ENCODE measurements around the gene LRP3. TPM values are rescaled to one million over a fixed set of nuclear protein-coding genes. Genes with fewer than 3 reads are reported as not detected.

LRP3 gene
- total RNA-seq, 1 experiment from 2014 or later: 29.0 TPM

DNA sequence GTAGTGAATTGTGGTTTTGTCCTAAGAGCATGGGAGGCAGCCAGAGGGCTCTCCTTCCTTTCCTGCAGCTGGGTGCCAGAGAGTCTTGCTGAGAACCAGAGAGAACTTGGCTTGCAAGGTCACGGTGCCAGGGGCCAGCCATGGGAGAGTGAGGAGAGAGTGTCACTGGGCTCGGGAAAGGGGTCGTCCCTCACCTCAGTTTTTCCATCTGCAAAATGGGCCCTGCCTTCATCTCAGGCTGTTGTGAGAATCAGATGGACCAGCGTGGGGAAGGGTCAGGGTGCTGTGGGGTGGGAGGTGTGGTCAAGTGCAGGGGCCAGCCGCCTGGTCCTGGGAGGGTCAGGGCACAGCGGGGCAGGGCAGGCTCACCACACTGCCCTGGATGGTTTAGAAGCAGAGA lies 7.3 kb downstream of the LRP3 start:
- H4K20me1 ChIP-seq (ENCODE audit: insufficient read depth): no peaks in the 10 kb centered on the region
- no peak overlapping the region for H3K9ac ChIP-seq (ENCODE audit: low read length)
- no peak for ATAC-seq
- no peak overlapping the region for H3K4me3 ChIP-seq (replicated peaks in 1 of 2; ENCODE audit: low read depth in 1 of 2, low read length in 2 of 2)
- no peaks in the 10 kb centered on the region; the same call in 1 of the 2 replicates for H3K79me2 ChIP-seq (ENCODE audit: insufficient read depth, low read length)
- H3K27me3 ChIP-seq (ENCODE audit: insufficient read depth, low read length): no peaks in the 10 kb centered on the region
- no peaks in the 10 kb centered on the region for H3K9me2 ChIP-seq (ENCODE audit: insufficient read depth)
- H3K4me2 ChIP-seq (ENCODE audit: low read length): no peak overlapping the region
- CTCF ChIA-PET: interaction anchor here (0.8 kb wide), 1 partner anchor 13 kb away, joined by 3 read pairs; no protein-coding TSS in a partner anchor
- H3K36me3 ChIP-seq (ENCODE audit: control insufficient read depth in 1 of 2, insufficient read depth in 2 of 2, low read length in 2 of 2): peaks cover 0 to 11% of the 10 kb centered on the region in 2 experiments; a peak in 2 of 4 replicates
- POLR2A ChIA-PET: no interaction called here
- H3K27ac ChIP-seq (ENCODE audit: low read depth, low read length): no peak overlapping the region
- H2AFZ ChIP-seq (ENCODE audit: low read depth, low read length, poor library complexity, severe bottlenecking): no peak overlapping the region
- DNase-seq (ENCODE audit: low read depth, low spot score): no peak
- RAD21 ChIA-PET (ENCODE audit: low non-redundant PET in 1 of 2, low total read pairs in 2 of 2, uncharacterized antibody in 2 of 2, unreplicated experiment in 2 of 2): no interaction called here
- no peaks in the 10 kb centered on the region for H3K9me3 ChIP-seq (ENCODE audit: control insufficient read depth in 1 of 2, insufficient read depth in 1 of 2, low read depth in 1 of 2, low read length in 2 of 2)
- intact Hi-C loops (cut with micrococcal nuclease): no loop called here
- peaks cover 0 to 5% of the 10 kb centered on the region in 2 experiments; a peak in 2 of 4 replicates for H3K4me1 ChIP-seq (ENCODE audit: control insufficient read depth in 1 of 2, insufficient read depth in 2 of 2, low read length in 2 of 2)
- TF ChIP-seq ELF1 (IDR thresholded peaks at IDR 0.05; ENCODE audit: borderline replicate concordance, low read depth): no peak
- no peak for TF ChIP-seq POLR2A (IDR thresholded peaks at IDR 0.05; ENCODE audit: borderline replicate concordance, extremely low read depth, insufficient read depth, insufficient read length)
- no peak for TF ChIP-seq ZFX (IDR thresholded peaks at IDR 0.05)
- TF ChIP-seq JUND (IDR thresholded peaks at IDR 0.05): no peak
- BruUV-seq (replicated peaks): no TSS peak

- Histone ChIP-seq H3K9ac (ENCODE audit: low read length) (no peak overlapping the region), H3K36me3 (ENCODE audit: control insufficient read depth in 1 of 2, insufficient read depth in 2 of 2, low read length in 2 of 2) (peaks cover 0 to 6% of the 10 kb centered on the region in 2 experiments; a peak in 2 of 4 replicates), H3K4me3 (replicated peaks in 1 of 2; ENCODE audit: low read depth in 1 of 2, low read length in 2 of 2) (no peak overlapping the region), H3K4me2 (ENCODE audit: low read length) (no peak overlapping the region), H3K27me3 (ENCODE audit: insufficient read depth, low read length) (no peaks in the 10 kb centered on the region), H3K4me1 (ENCODE audit: control insufficient read depth in 1 of 2, insufficient read depth in 2 of 2, low read length in 2 of 2) (peaks cover 0 to 5% of the 10 kb centered on the region in 2 experiments; a peak in 2 of 4 replicates), H2AFZ (ENCODE audit: low read depth, low read length, poor library complexity, severe bottlenecking) (no peak overlapping the region), H3K9me3 (ENCODE audit: control insufficient read depth in 1 of 2, insufficient read depth in 1 of 2, low read depth in 1 of 2, low read length in 2 of 2) (no peaks in the 10 kb centered on the region), H3K79me2 (ENCODE audit: insufficient read depth, low read length) (no peaks in the 10 kb centered on the region; the same call in 1 of the 2 replicates), H3K9me2 (ENCODE audit: insufficient read depth) (no peaks in the 10 kb centered on the region), H4K20me1 (ENCODE audit: insufficient read depth) (no peaks in the 10 kb centered on the region), H3K27ac (ENCODE audit: low read depth, low read length) (no peak overlapping the region)
- ChIA-PET RAD21 (ENCODE audit: low non-redundant PET in 1 of 2, low total read pairs in 2 of 2, uncharacterized antibody in 2 of 2, unreplicated experiment in 2 of 2) (no interaction called here), CTCF (interaction anchor here (0.8 kb wide), 1 partner anchor 12 kb away, joined by 3 read pairs; no protein-coding TSS in a partner anchor), POLR2A (no interaction called here)
- TF ChIP-seq EGR1 (IDR thresholded peaks at IDR 0.05; ENCODE audit: low read depth) (no peak), RAD21 (IDR thresholded peaks at IDR 0.05; ENCODE audit: low read depth) (no peak), EZH2 (IDR thresholded peaks at IDR 0.05) (no peak), TCF7L2 (IDR thresholded peaks at IDR 0.05; ENCODE audit: borderline replicate concordance, extremely low read depth, insufficient read depth, insufficient read length) (no peak), SRF (IDR thresholded peaks at IDR 0.05; ENCODE audit: low read depth) (no peak), CTCF (IDR thresholded peaks at IDR 0.05 in 2 of 3, conservative IDR thresholded peaks at IDR 0.05 in 1 of 3; ENCODE audit: borderline replicate concordance in 1 of 3, insufficient read depth in 1 of 3, low read depth in 2 of 3, low read length in 2 of 3) (no peak), SP1 (IDR thresholded peaks at IDR 0.05; ENCODE audit: low read depth) (no peak), YY1 (IDR thresholded peaks at IDR 0.05; ENCODE audit: extremely low read depth, insufficient replicate concordance, low read depth, low read length) (no peak)
- TF ChIP-seq, protein P1, sequence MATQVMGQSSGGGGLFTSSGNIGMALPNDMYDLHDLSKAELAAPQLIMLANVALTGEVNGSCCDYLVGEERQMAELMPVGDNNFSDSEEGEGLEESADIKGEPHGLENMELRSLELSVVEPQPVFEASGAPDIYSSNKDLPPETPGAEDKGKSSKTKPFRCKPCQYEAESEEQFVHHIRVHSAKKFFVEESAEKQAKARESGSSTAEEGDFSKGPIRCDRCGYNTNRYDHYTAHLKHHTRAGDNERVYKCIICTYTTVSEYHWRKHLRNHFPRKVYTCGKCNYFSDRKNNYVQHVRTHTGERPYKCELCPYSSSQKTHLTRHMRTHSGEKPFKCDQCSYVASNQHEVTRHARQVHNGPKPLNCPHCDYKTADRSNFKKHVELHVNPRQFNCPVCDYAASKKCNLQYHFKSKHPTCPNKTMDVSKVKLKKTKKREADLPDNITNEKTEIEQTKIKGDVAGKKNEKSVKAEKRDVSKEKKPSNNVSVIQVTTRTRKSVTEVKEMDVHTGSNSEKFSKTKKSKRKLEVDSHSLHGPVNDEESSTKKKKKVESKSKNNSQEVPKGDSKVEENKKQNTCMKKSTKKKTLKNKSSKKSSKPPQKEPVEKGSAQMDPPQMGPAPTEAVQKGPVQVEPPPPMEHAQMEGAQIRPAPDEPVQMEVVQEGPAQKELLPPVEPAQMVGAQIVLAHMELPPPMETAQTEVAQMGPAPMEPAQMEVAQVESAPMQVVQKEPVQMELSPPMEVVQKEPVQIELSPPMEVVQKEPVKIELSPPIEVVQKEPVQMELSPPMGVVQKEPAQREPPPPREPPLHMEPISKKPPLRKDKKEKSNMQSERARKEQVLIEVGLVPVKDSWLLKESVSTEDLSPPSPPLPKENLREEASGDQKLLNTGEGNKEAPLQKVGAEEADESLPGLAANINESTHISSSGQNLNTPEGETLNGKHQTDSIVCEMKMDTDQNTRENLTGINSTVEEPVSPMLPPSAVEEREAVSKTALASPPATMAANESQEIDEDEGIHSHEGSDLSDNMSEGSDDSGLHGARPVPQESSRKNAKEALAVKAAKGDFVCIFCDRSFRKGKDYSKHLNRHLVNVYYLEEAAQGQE (IDR thresholded peaks at IDR 0.05; ENCODE audit: low read depth): no peak
- ATAC-seq (no peak), DNase-seq (ENCODE audit: low read depth, low spot score) (no peak)
- intact Hi-C loops (cut with micrococcal nuclease): no loop called here
- no TSS peak for BruUV-seq (replicated peaks)
Observed at GRCh38 chr19:33201886-33202545, 7.9 kb downstream of the LRP3 start.

Data from HCT116 (cell line).